Keratinocyte (primary cell): ENCODE results near the gene FUCA1. TPM values are rescaled to one million over a fixed set of nuclear protein-coding genes. Genes with fewer than 3 reads are reported as not detected.

Source experiments
- DNase-seq: peaks from one replicate; pipeline ENCODE4 v3.0.0-alpha.2; 2011; ENCODE audit warnings: low read depth, missing footprints, low spot score
- FAIRE-seq: peaks from 2 replicates; lab custom pipeline; 2011; peaks lifted over from hg19 to GRCh38; lab: Jason Lieb, UNC
- H2AFZ ChIP-seq: 2 replicates; pipeline ENCODE4 v1.6.0; 2012; ENCODE audit warnings: low read length, control low read depth, inconsistent platforms; ENCODE audit not compliant: control insufficient read depth
- H3K27ac ChIP-seq: 2 replicates; pipeline ENCODE4 v1.5.1; 2011; ENCODE audit warnings: low read length; ENCODE audit not compliant: control insufficient read depth, insufficient read depth
- H3K27me3 ChIP-seq: 3 replicates; pipeline ENCODE4 v1.6.0; 2011; ENCODE audit warnings: low read length; ENCODE audit not compliant: control insufficient read depth, insufficient read depth; ENCODE audit errors: extremely low read depth
- H3K36me3 ChIP-seq, 2 experiments: 2 replicates in 1 of 2; 3 replicates in 1 of 2; pipeline ENCODE4 v1.5.1; 2011; ENCODE audit warnings: low read length in 2 of 2, mild to moderate bottlenecking in 1 of 2; ENCODE audit not compliant: control insufficient read depth in 2 of 2, insufficient read depth in 2 of 2; ENCODE audit errors: extremely low read depth in 1 of 2
- H3K4me1 ChIP-seq: 3 replicates; pipeline ENCODE4 v1.5.1; 2011; ENCODE audit warnings: low read length; ENCODE audit not compliant: control insufficient read depth, insufficient read depth; ENCODE audit errors: extremely low read depth
- H3K4me2 ChIP-seq: 3 replicates; pipeline ENCODE4 v1.6.0; 2011; ENCODE audit warnings: low read depth, low read length; ENCODE audit not compliant: control insufficient read depth, insufficient read depth; ENCODE audit errors: extremely low read depth
- H3K4me3 ChIP-seq, 3 experiments: fragments of 200-600 bp in 1 of 3; sonication (generic) in 1 of 3; 2 replicates in 2 of 3; 3 replicates in 1 of 3; pipeline ENCODE4 v1.5.1; 2011 to 2016; ENCODE audit warnings: low read length in 3 of 3, mild to moderate bottlenecking in 3 of 3, control low read depth in 2 of 3, inconsistent platforms in 1 of 3, low read depth in 1 of 3, mixed read lengths in 1 of 3, mixed run types in 1 of 3, moderate library complexity in 1 of 3; ENCODE audit not compliant: control insufficient read depth in 2 of 3, insufficient read depth in 2 of 3; ENCODE audit errors: extremely low read depth in 1 of 3
- H3K79me2 ChIP-seq: 2 replicates; pipeline ENCODE4 v1.6.0; 2012; ENCODE audit warnings: low read length; ENCODE audit not compliant: control insufficient read depth, insufficient read depth
- H3K9ac ChIP-seq: 3 replicates; pipeline ENCODE4 v1.6.0; 2011; ENCODE audit warnings: low read length; ENCODE audit not compliant: control insufficient read depth, insufficient read depth; ENCODE audit errors: extremely low read depth
- H3K9me1 ChIP-seq: 3 replicates; pipeline ENCODE4 v1.6.0; 2011; ENCODE audit warnings: low read length; ENCODE audit not compliant: control insufficient read depth, insufficient read depth; ENCODE audit errors: extremely low read depth
- H3K9me3 ChIP-seq: 2 replicates; pipeline ENCODE4 v1.5.1; 2012; ENCODE audit warnings: low read depth, low read length; ENCODE audit not compliant: control insufficient read depth
- H4K20me1 ChIP-seq: 3 replicates; pipeline ENCODE4 v1.6.0; 2011; ENCODE audit warnings: low read length; ENCODE audit not compliant: control insufficient read depth, insufficient read depth; ENCODE audit errors: extremely low read depth
- EZH2 ChIP-seq: IDR thresholded peaks from one replicate; pipeline ENCODE4 v1.6.1; 2012; ENCODE audit warnings: inconsistent platforms, mild to moderate bottlenecking, low read length, moderate library complexity
- dilution Hi-C: fragments of 300-500 bp; cut with MboI; formaldehyde crosslinking; loops from one replicate; pipeline ENCODE4 v1.7.0; 2020; ENCODE audit warnings: low sequenced_read_pairs; ENCODE audit not compliant: extremely low pct_ligation_motif_present
- polyA plus RNA-seq, 5 experiments: library from polyadenylated mRNA; depleted of rRNA in 3 of 5; stranded (reverse) in 3 of 5; stranded (forward) in 1 of 5; unstranded in 1 of 5; fragments of >200 nt; gene quantifications; 1 replicate in 1 of 5; 2 replicates in 3 of 5; 3 replicates in 1 of 5; pipeline versions ENCODE4 v1.2.1 to v1.2.3, GENCODE V29; 2011 to 2012; ENCODE audit warnings: missing spikeins in 2 of 5, low read depth in 1 of 5, low replicate concordance in 1 of 5
- TF ChIP-seq, protein P1 (sequence below), 3 experiments: IDR thresholded peaks in 1 of 3; conservative IDR thresholded peaks in 1 of 3; optimal IDR thresholded peaks in 1 of 3; 2 replicates in 2 of 3; 3 replicates in 1 of 3; pipeline versions ENCODE3 to v1.5.1; 2011; ENCODE audit warnings: low read length in 3 of 3, mild to moderate bottlenecking in 3 of 3, moderate library complexity in 2 of 3, control low read depth in 1 of 3, inconsistent platforms in 1 of 3; ENCODE audit not compliant: insufficient read depth in 2 of 3; ENCODE audit errors: extremely low read depth in 1 of 3

Gene FUCA1
- polyA plus RNA-seq, 1 donor (not counting 4 experiments of a cell fraction or from before 2014, with no cell fraction given), result 11.9 TPM

DNA sequence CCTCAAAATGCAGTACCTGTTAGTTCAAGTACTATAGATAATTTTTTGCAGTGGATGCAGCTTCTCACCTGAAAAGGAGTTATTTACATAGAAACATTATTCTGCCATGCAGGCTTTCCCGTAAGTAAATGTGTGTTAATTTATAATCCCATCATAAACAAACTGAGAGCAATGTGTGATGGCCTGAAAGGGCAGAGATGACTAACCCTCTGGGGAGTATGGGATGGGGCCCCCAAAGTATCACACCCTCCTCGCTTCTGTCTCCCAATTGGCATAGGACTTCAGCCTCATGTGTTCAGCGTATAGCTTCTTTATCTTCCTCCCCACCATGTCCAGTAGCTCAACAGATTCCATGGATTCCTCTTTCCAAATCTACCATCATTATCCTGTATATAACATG lies 50.5 kb downstream of the FUCA1 start:
- H3K4me3 ChIP-seq, result no peak overlapping the region
- H2AFZ ChIP-seq, result no peak overlapping the region
- H3K9me1 ChIP-seq, result no peaks in the 10 kb centered on the region
- H3K4me1 ChIP-seq, result no peaks in the 10 kb centered on the region
- H3K27ac ChIP-seq, result no peak overlapping the region
- H3K4me2 ChIP-seq, result no peak overlapping the region
- TF ChIP-seq EZH2, result no peak
- TF ChIP-seq, protein P1, sequence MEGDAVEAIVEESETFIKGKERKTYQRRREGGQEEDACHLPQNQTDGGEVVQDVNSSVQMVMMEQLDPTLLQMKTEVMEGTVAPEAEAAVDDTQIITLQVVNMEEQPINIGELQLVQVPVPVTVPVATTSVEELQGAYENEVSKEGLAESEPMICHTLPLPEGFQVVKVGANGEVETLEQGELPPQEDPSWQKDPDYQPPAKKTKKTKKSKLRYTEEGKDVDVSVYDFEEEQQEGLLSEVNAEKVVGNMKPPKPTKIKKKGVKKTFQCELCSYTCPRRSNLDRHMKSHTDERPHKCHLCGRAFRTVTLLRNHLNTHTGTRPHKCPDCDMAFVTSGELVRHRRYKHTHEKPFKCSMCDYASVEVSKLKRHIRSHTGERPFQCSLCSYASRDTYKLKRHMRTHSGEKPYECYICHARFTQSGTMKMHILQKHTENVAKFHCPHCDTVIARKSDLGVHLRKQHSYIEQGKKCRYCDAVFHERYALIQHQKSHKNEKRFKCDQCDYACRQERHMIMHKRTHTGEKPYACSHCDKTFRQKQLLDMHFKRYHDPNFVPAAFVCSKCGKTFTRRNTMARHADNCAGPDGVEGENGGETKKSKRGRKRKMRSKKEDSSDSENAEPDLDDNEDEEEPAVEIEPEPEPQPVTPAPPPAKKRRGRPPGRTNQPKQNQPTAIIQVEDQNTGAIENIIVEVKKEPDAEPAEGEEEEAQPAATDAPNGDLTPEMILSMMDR (optimal IDR thresholded peaks at IDR 0.05 in 1 of 3, IDR thresholded peaks at IDR 0.05 in 1 of 3, conservative IDR thresholded peaks at IDR 0.05 in 1 of 3; ENCODE audit: extremely low read depth in 1 of 3, insufficient read depth in 2 of 3, low read length in 3 of 3), result no peak
- H3K27me3 ChIP-seq, result no peaks in the 10 kb centered on the region
- DNase-seq, result no peak
- dilution Hi-C loops, result no loop called here
- no peaks in the 10 kb centered on the region for H3K79me2 ChIP-seq
- no peaks in the 10 kb centered on the region for H4K20me1 ChIP-seq
- no peaks in the 10 kb centered on the region for H3K9me3 ChIP-seq
- peaks cover 7 to 19% of the 10 kb centered on the region in 2 experiments for H3K36me3 ChIP-seq
- no peak overlapping the region for H3K9ac ChIP-seq
- no peak for FAIRE-seq

DNA sequence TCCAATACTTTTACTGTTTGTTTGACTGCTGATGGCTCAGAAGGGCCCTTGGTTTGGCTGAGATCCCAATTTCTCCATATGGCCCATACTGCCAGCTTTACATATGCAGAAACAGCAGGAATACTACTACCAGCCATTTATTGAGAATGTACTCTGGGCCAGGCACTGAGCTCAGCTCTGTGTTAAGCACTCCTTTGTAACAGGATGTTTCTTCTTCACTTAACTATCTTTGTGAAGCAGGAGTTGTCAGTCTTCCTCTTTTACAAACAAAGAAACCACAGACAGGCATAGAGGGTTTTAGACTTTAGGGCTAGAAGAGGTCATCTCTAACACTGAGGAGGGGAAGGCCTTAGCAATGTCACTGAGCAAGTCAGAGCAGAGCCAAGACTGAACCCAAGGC lies 51.2 kb downstream of the FUCA1 start:
- TF ChIP-seq EZH2, result no peak
- TF ChIP-seq, protein P1 (optimal IDR thresholded peaks at IDR 0.05 in 1 of 3, IDR thresholded peaks at IDR 0.05 in 1 of 3, conservative IDR thresholded peaks at IDR 0.05 in 1 of 3; ENCODE audit: extremely low read depth in 1 of 3, insufficient read depth in 2 of 3, low read length in 3 of 3), result no peak
- DNase-seq, result no peak
- H3K27me3 ChIP-seq, result no peaks in the 10 kb centered on the region

More for the DNA sequence above, 51.2 kb downstream of the FUCA1 start:
- no peak overlapping the region for H3K4me2 ChIP-seq
- dilution Hi-C loops, result no loop called here
- no peaks in the 10 kb centered on the region for H3K9me3 ChIP-seq
- peaks cover 7 to 19% of the 10 kb centered on the region in 2 experiments for H3K36me3 ChIP-seq
- no peaks in the 10 kb centered on the region for H3K79me2 ChIP-seq
- no peak for FAIRE-seq
- no peak overlapping the region for H2AFZ ChIP-seq
- no peak overlapping the region for H3K9ac ChIP-seq
- no peaks in the 10 kb centered on the region for H4K20me1 ChIP-seq
- H3K4me3 ChIP-seq, result no peak overlapping the region
- H3K4me1 ChIP-seq, result no peaks in the 10 kb centered on the region
- H3K27ac ChIP-seq, result no peak overlapping the region
- no peaks in the 10 kb centered on the region for H3K9me1 ChIP-seq
